IPS-NIHi7 (cell line): ENCODE measurements around the gene PHOX2A.

Experiments used
- DNase-seq: peaks from one replicate; pipeline ENCODE4 v3.0.0; 2012; ENCODE audit warnings: mixed read lengths; ENCODE audit errors: extremely low spot score

The PHOX2A gene

DNA sequence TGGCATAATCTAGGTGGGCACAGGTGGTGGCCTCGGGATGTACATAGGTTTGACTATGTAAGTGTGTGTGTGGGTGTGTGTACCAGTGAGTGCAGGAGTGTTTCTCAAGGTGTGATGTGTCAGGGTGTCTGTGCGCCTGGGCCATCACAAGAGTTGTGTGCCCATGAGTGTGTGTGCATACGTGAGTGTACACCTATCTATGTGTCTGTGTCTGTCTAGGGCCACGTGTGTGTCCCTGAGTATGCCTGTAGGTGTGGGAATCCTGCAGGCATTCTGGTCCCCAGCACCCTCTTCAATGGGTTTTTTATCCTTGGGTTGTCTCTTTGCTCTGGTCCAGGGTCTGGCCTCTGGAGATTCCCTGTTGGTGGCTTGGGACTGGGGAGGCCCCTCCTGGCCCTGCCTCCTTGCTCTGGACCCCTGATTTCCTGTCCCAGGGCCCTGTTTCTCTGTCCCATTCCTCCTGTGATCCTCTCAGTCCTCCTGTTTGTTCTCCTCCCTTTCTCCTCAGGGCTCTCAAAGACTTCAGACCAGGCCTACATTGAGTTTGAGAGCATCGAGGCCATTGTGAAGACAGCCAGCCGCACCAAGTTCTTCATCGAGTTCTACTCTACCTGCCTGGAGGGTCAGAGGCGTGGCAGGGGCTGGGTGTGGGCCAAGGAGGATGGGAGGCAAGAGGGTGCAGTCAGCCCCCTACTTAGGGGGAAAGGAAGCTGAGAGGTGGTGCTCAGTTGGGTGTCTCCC is 10.0 kb downstream of the PHOX2A start:
- no peak for DNase-seq

DNA sequence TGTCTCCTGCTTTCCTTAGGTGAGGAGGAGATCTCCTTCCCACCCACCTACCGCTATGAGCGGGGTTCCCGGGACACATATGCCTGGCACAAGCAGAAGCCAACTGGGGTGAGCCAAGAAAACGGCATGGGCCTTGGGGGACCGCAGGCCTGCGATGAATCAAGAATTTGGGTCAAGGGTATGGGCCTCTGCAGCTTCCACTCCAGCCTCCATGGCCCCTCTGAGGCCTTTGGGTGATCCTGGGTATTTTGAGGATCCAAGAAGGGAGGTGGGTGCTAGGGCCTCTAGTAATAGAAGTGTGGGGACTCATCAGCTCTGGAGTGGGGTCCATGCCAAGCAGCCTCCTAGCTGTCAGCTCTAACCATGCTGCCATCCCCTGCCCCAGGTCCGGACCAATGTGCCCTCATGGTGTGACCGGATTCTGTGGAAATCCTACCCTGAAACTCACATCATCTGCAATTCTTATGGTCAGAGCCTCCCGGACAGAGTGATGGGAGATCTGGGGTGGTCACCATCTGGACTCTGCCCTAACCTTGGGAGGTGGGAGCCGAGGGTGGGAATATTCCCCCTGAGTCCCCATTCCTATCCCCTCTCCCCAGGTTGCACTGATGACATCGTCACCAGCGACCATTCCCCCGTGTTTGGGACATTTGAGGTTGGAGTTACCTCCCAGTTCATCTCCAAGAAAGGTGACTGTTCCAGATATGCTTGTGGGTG is 10.8 kb downstream of the PHOX2A start:
- no peak for DNase-seq

DNA sequence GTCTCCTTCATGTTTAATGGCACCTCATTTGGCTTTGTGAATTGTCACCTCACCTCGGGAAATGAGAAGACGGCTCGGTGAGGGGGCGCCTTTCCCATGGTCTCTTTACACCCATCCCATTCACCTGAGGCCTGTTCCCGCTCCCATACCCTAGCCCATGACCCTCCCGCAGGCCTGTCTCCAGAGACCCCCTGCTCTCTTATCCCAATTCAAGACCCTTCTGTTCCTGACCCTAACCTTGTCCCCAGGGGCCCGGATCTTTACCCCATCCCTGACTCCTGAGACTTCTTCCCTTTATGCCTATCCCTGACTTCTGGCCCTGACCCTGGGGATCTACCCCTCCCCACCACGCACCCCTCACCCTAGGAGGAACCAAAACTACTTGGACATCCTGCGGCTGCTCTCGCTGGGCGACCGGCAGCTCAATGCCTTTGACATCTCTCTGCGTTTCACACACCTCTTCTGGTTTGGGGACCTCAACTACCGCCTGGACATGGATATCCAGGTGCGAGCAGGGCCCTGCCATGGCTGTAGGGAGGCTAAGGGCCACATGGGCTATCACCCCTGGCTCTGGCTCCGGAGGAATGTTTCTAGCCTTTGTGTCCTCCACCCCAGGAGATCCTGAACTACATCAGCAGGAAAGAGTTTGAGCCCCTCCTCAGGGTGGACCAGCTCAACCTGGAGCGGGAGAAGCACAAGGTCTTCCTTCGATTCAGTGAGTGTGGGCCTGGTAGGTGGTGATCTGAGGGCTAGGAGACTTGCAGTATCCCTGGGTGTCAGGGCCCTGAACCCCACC is 11.5 kb downstream of the PHOX2A start:
- DNase-seq, result no peak

DNA sequence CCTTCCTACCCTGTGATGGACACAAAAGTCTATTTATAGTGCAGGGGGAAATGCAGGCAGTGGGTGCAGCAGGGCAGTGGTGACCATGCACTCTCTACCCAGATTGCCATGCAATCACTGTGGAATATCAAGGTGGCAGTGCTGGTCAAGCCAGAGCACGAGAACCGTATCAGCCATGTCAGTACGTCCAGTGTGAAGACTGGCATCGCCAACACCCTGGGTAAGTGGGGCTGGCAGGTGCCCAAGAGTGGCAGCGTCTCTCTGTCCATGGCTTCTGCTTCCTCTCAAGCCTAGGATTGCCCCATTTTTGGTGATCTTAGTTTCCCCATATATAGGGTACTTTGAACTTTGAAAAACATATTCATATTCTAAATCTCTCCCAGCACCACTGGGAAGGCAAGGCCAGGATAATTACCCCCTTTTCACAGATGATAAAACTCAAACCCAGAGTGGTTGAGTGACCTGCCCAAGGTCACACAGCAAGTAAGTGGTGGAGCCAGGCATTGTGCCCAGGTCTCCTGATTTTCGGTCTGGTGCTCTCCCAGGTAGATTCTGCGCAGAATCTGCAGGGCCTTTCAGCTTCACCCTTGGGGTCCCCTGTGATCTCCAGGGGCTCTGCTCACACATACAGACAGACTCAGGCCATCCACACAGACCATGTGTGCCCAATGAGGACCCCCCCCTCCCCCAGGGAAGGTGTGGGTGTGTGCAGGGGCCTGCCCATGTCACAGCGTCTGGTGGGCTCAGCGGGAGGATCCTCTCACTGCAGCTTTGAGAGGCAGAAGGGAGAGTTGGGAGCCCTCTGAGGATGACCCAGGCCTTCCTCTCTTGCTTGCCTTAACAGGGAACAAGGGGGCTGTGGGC is 12.3 kb downstream of the PHOX2A start:
- DNase-seq, result no peak

DNA sequence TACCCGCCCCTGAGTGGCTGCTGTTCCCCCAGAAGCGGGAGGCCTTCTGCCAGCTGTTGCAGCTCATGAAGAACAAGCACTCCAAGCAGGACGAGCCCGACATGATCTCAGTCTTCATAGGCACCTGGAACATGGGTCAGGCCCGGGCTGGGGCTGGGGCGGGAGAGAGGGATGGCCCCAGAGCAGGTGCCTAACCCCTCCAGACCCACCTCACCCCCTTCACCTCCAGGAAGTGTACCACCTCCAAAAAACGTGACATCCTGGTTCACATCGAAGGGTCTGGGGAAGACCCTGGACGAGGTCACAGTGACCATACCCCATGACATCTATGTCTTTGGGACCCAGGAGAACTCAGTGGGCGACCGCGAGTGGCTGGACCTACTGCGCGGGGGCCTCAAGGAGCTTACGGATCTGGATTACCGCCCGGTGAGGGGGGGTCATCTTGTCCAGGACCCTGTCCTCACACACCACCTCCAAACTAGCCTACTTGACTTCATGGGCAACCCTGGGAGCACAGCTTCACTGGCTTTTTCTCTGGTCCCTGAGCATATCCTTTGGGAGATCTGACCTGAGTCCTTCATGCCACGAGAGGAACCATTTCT is 13.1 kb downstream of the PHOX2A start:
- no peak for DNase-seq

DNA sequence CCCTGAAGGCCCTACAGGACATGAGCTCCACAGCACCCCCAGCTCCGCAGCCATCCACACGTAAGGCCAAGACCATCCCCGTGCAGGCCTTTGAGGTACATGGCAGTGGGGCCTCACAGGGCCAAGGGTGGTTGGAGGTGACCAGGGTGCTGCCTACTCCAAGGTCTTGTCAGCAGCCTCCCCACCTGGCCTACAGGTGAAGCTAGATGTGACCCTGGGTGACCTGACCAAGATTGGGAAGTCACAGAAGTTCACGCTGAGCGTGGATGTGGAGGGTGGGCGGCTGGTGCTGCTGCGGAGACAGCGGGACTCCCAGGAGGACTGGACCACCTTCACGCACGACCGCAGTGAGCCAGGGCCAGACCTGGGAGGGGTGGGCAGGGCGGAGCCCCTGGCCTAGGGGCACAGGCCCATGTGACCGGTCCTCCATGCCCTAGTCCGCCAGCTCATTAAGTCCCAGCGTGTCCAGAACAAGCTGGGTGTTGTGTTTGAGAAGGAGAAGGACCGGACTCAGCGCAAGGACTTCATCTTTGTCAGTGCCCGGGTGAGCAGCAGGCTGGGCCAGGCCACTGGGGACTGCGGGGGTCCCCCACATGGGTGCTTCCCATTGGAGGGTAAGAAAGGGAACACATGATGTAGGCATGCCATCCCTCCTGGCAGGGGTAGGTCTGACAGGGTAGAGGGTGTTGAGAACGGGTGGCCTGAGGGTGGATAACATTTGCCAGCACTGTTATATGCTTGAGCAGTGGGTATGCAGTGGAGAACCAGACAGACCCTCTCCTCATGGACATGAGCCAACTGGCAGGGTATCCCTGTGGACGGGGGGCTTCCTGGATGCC is 13.8 kb downstream of the PHOX2A start:
- DNase-seq, result no peak

DNA sequence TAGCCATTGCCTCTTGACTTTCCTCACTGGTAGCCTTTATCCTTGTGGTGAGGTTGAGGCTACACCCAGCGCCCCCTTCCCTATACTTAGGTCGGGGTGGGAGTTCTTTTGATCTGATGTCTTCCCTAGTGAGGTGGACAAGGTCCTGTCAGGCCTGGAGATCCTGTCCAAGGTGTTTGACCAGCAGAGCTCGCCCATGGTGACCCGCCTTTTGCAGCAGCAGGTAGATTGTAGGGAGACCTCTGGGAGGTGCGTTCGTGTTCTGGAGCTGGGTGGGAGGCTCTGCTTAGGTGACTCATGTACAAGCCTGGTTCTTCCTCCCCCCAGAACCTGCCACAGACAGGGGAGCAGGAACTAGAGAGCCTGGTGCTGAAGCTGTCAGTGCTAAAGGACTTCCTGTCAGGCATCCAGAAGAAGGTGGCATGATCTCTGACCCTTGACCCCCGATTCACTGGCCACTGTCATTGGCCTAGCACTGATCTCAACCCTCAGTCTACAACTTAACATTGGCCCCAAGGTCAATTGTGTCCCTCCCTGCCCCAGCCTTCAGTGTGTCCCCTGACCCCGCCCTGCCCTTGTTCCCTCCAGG is 14.5 kb downstream of the PHOX2A start:
- no peak for DNase-seq

DNA sequence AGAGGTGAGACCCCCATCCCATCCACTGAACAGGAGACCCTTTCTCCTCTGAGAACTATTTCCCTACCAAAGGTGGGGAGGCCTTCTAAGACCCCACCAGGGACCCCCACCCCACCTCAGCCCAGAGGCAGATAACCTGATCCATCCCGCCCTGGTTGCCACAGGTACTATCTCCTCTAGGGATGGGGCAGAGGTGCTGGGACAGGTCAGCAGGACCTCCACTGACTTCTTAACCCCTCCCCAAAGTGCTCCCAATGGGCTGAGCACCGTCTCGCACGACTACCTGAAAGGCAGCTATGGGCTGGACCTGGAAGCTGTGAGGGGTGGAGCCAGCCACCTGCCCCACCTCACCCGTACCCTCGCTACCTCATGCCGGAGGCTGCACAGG is 15.1 kb downstream of the PHOX2A start:
- no peak for DNase-seq

DNA sequence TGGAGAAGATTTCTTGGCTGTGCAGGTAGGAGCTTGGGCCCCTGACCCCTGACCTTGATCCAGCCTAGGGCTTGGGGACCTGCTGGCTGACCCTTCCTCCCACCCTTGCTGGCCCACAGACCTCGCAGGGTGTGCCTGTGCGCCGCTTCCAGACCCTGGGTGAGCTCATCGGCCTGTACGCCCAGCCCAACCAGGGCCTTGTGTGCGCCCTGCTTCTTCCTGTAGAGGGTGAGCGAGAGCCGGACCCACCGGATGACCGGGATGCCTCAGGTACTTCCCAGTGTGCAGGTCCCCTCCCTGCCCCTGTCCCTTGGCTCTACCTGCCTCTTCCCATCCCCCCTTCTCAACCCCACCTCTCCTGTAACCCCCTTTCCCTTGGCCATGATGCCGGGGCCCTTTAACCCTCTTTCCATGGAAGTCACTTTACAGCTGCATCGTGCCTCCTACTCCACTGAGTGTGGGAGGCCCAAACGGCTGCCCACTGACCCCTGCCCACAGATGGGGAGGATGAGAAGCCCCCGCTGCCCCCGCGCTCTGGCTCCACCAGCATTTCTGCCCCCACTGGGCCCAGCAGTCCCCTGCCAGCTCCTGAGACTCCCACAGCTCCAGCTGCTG is 15.6 kb downstream of the PHOX2A start:
- no peak for DNase-seq

DNA sequence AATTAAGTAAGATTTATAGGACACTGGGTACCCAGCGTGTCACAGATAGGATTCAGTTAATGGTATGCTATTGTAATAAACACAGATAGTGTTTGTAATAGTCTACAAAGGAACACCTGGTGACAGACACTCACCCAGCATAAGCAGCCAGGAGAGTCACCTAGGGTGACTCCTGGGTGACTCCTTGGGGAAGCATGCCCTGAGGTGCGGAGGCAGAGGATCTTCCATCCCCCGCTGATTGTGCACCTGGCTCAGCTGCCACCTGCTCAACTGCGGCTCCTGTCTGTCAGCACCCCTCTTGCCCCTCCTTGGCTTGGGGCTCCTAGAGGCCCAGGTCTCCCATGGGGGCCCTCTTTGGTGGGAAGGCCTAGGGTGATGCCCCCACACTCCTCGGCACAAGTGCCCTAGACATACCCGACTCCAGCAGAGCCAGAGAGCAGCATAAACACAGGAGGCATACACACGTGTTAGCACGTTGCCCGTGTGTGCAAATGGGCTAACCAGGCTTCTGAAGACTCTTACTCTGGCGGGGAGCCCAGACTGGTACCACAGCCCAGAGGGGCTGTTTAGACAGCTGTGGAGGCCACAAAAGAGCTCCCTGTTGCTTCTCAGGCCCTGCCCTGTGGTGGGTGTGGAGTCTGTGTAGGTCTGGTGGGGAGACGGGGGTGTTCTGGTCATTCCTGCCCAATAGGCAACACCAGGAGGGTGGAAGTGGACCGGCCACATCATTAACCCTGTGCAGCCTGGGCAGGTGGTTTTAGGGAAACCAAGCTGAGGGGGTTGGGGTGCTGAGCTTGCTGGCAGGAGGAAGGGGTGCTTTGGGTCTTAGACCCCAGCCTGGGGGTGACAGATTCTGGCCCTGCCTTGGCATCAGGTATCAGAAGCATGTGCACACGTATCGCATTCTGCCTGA is 16.4 kb downstream of the PHOX2A start:
- DNase-seq, result no peak

DNA sequence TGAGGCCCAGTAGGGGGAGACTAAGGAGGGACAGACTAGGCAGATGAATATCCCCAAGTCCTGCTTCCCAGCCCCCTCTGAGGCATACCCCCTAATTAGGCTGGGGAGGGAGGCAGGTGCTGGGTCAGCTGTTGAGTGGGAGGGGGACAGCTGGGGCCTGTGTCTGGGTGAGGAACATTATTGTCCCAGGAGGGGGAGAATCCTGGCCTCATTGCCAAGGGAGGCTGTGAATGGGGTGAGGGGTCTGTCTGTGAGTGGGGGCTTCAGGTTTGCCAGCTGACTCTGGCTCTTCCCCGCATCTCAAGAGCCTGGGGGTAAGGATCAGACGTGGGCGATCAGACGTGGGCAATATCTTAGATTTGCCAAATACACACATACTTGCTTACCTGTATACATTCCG is 17.3 kb downstream of the PHOX2A start:
- DNase-seq, result no peak

DNA sequence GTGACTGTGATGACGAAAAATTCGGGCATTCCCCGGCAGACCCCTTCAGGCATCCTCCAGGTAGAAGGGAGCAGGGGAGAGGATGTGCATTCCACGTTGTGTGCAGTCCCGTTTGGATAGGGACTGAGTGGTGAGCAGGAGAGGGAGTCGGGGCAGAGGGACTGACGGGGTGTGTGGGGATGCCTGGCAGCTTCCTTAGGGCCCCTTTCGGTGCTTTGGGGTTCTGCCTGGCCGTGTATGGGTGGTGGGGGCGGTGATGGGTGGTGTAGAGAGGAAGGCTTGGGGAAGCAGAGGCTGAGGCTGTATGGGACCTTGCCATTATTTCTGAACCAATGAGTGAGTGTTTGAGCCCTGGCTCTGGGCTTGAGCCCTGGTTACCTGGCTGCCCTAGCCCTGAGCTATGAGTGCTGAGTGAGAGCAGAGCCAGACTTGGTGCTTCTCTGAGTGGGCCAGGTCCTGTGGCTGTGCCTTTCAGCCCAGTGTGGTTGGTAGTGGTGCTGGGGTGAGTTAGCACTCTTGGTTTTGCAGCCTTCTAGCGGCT is 18.5 kb downstream of the PHOX2A start:
- DNase-seq, result no peak

DNA sequence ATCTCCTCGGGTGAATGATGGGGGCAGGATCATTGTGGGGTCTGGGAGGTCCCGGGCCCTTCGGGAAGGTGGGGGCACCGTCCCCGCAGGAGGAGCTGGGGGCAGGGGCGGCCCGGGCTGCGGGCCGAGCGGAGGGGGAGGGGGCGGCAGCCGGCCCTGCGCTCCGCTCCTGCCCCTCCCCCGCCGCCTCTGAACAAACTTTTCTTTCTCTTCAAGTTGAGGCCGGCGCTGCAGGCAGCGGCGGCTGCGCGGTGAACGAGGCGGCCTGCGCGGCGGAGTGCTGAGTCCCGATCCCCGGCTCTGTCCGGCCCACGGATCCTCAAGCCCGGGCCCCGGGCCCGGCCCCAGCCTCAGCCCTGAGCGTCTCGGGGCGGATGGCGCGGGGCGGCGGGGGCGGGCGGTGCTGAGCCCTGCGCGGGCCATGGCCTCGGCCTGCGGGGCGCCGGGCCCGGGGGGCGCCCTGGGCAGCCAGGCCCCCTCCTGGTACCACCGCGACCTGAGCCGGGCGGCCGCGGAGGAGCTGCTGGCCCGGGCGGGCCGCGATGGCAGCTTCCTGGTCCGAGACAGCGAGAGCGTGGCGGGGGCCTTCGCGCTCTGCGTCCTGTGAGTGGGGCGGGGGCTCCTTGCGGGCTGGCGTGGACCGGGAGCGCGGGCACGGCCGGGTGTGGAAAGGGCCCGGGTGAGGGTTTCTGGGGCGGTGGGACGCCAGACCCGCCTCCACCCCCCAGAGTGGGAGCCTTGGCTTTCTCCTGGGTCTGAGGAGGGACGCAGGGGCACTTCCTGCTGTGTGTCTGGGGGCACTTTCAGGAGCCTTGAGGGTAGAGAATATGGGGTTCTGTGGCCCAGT is 19.2 kb downstream of the PHOX2A start, which contains the start of gene INPPL1:
TSS of gene INPPL1 (plus strand) at position 204 of the 847 bp plus-strand sequence. CDS start at position 422, 218 bp downstream.
- DNase-seq, result no peak

DNA sequence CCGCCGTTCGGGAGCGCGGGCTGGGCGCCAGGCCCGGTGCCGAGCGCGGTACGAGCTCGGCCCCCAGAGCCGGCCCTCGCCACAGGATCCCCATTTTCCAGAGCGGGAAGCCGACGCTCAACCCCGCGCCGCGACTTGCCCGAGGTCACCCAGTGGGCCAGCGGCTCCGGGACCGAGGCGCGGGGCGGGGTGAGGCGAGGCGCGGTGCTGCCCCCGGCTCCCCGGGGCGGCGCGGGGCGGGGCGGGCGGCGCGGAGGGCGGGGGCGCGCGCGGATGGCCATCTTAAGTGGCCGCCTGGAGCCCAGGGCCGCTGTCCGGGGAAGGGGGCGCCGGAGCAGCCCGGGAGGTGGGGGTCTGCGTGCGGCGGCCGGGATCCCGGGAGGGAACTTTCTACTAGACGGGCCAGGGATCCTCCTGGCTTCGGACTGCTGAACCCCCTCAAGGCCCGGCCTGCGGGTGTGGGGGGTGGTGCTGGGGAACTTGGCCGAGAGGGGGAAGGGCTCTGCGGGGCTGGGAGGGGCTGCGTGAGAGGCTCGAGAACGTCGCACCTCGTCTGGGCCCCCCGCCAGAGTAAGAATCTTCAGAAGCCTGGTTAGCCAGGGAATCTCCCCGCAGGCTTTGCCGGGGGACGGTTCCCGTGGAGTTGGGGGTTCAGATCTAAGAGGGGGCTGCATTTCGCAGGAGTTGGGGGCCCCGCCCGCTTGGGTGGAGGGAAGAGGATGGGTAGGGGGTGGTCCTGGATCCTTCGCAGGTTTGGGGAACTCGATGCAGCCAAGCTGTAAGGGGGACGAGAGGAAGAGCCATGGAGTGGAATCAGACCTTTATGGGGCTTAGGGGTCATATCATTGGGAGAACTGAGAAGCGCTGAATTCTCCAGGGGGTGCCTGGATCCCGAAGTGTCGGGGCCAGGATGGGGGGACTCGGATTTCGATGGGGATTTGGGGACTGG is 20.1 kb downstream of the PHOX2A start:
- DNase-seq, result no peak

DNA sequence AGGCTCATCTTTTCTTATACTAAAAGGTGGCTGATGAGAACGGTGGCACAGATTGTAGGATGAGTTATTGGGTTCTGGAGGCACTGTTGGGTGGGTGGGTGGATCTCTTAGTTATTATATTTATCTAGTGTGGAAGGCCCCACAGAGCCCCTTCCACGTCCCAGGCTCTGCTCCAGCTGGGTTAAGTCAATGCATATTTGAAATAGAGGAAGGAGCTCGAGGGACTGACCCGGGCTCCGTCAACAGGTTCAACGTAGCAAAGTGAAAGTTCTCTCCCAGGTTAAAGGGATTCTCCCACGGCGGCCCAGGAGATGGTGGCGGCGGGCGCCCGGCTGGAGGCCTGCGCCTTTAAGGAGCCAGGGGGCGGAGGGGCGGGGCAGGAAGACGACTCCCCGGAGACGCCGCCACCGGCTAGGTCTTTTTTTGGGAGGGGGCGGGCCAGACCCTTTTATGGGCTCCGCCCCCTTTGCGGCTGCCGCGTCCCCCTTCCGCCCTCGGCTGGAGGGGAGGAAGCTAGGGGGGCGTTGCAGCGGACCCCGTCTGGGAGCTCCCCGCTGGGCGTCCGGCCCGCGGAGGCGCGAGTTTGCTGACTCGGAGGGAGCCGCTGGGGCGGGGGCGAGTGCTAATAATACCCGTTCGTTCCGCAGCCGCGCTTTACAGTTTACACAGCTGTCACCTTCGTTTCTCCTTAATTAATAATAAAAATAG is 20.9 kb downstream of the PHOX2A start:
- peak; percentile 91 for DNase-seq
